K562 (cell line): ENCODE data around the gene ITPA. TPM values are rescaled to one million over a fixed set of nuclear protein-coding genes. Genes with fewer than 3 reads are reported as not detected.

Experiments
- ATAC-seq: fragments of 200-7000 bp; cut with Tn5 transposase; 3 replicates; pipeline ENCODE4 v1.9.1; 2020; ENCODE audit warnings: moderate library complexity
- BruUV-seq: library from RNA; stranded (reverse); fragments of 400-500 nt; replicated peaks from 2 replicates; lab custom pipeline; 2021; lab: Mats Ljungman, UMichigan
- CTCF ChIA-PET: fragments of 300-600 bp; formaldehyde crosslinking; extraction: SDS; loops from one replicate; lab custom pipeline; 2021; ENCODE audit warnings: low intra/inter-chr PET ratio; lab: Yijun Ruan, JAX
- POLR2A ChIA-PET: fragments of 300-600, 350-650 bp; sonication (Branson Sonifier 250); formaldehyde crosslinking; extraction: SDS; loops from one replicate; lab custom pipeline; 2021; ENCODE audit warnings: antibody characterized with exemption, inconsistent platforms; lab: Yijun Ruan, JAX
- DNase-seq, 4 experiments: peaks; one replicate each; pipeline versions ENCODE4 v3.0.0 to v3.0.0-alpha.2; 2011 to 2018; ENCODE audit warnings: low spot score in 3 of 4, mixed read lengths in 3 of 4; ENCODE audit errors: extremely low read depth in 1 of 4
- FAIRE-seq: peaks from 2 replicates; lab custom pipeline; 2011; peaks lifted over from hg19 to GRCh38; lab: Jason Lieb, UNC
- H2AFZ ChIP-seq: 2 replicates; pipeline ENCODE4 v1.6.0; 2011; ENCODE audit warnings: low read depth, low read length, control low read depth, inconsistent platforms
- H3K27ac ChIP-seq: fragments of 200-600 bp; 3 replicates; pipeline ENCODE4 v1.8.0; 2011; ENCODE audit warnings: low read depth, mild to moderate bottlenecking, control low read depth, inconsistent platforms, low read length, moderate library complexity, mixed read lengths; ENCODE audit errors: extremely low read depth
- H3K27me3 ChIP-seq, 2 experiments: fragments of 300-600 bp in 1 of 2; 2 replicates in 1 of 2; 3 replicates in 1 of 2; pipeline versions ENCODE4 v1.6.0 to v1.8.0; 2011; ENCODE audit warnings: inconsistent platforms in 2 of 2, low read length in 2 of 2, mild to moderate bottlenecking in 1 of 2, mixed read lengths in 1 of 2, moderate library complexity in 1 of 2; ENCODE audit not compliant: control insufficient read depth in 2 of 2, insufficient read depth in 2 of 2
- H3K36me3 ChIP-seq: fragments of 300-600 bp; 3 replicates; pipeline ENCODE4 v1.8.0; 2011; ENCODE audit warnings: mild to moderate bottlenecking, low read length, inconsistent platforms; ENCODE audit not compliant: control insufficient read depth, insufficient read depth
- H3K4me1 ChIP-seq, 2 experiments: fragments of 200-600 bp in 1 of 2; replicated peaks in 1 of 2; 2 replicates in 1 of 2; 3 replicates in 1 of 2; pipeline versions ENCODE4 v1.5.1 to v1.8.0; 2011; ENCODE audit warnings: inconsistent platforms in 2 of 2, low read length in 2 of 2, mild to moderate bottlenecking in 1 of 2, mixed read lengths in 1 of 2, moderate library complexity in 1 of 2; ENCODE audit not compliant: control insufficient read depth in 2 of 2, insufficient read depth in 2 of 2
- H3K4me2 ChIP-seq: 2 replicates; pipeline ENCODE4 v1.6.1; 2011; ENCODE audit warnings: low read length, control low read depth, inconsistent platforms, mixed read lengths; ENCODE audit not compliant: insufficient read depth
- H3K4me3 ChIP-seq: fragments of 200-600 bp; sonication (generic), shearing (Covaris generic); 2 replicates; pipeline ENCODE4 v1.5.1; 2016; ENCODE audit warnings: control low read depth, inconsistent platforms
- H3K79me2 ChIP-seq: fragments of 200-600 bp; 3 replicates; pipeline ENCODE4 v1.8.0; 2011; ENCODE audit warnings: low read length, inconsistent platforms; ENCODE audit not compliant: control insufficient read depth, insufficient read depth
- H3K9ac ChIP-seq, 2 experiments: 2 replicates each; pipeline versions ENCODE4 v1.6.0 to v1.6.1; 2011; ENCODE audit warnings: low read depth in 2 of 2, low read length in 2 of 2, control low read depth in 1 of 2, inconsistent platforms in 1 of 2, mild to moderate bottlenecking in 1 of 2, mixed read lengths in 1 of 2; ENCODE audit not compliant: insufficient read depth in 1 of 2
- H3K9me1 ChIP-seq: one replicate; pipeline ENCODE4 v1.6.0; 2011; ENCODE audit warnings: inconsistent platforms, mild to moderate bottlenecking, low read length, moderate library complexity; ENCODE audit not compliant: control insufficient read depth, insufficient read depth
- H3K9me3 ChIP-seq: replicated peaks from 2 replicates; pipeline ENCODE4 v1.5.1; 2011; ENCODE audit warnings: low read depth, low read length, inconsistent platforms; ENCODE audit not compliant: control insufficient read depth, insufficient read depth
- H4K20me1 ChIP-seq: replicated peaks from 2 replicates; pipeline ENCODE4 v1.6.1; 2011; ENCODE audit warnings: low read length, inconsistent platforms, mixed read lengths; ENCODE audit not compliant: control insufficient read depth, insufficient read depth
- BCL6 ChIP-seq: fragments of 250-450 bp; sonication (Bioruptor Pico); IDR thresholded peaks from 2 replicates; pipeline ENCODE4 v1.4.0; 2020
- CAMTA2 ChIP-seq: fragments of 250-450 bp; sonication (Bioruptor Pico); conservative IDR thresholded peaks from 2 replicates; pipeline ENCODE4 v1.5.1; 2022
- CCAR2 ChIP-seq: fragments of 200-400 bp; formaldehyde crosslinking; IDR thresholded peaks from 2 replicates; pipeline ENCODE4 v1.6.1; 2017; ENCODE audit warnings: mild to moderate bottlenecking, low read depth, low read length
- CEBPB ChIP-seq: fragments of 450-650 bp; IDR thresholded peaks from 2 replicates; pipeline ENCODE4 v1.6.1; 2016; ENCODE audit warnings: missing genetic modification characterization, missing compliant biosample characterization
- DIDO1 ChIP-seq: fragments of 450-650 bp; IDR thresholded peaks from 2 replicates; pipeline ENCODE4 v1.6.1; 2016; ENCODE audit warnings: low read depth, missing biosample characterization, missing genetic modification characterization
- ILF3 ChIP-seq: fragments of 450-650 bp; IDR thresholded peaks from 2 replicates; pipeline ENCODE4 v1.6.1; 2018; ENCODE audit warnings: antibody characterized with exemption, mild to moderate bottlenecking, moderate library complexity, borderline replicate concordance
- KLF1 ChIP-seq: fragments of 450-650 bp; IDR thresholded peaks from 2 replicates; pipeline ENCODE4 v1.6.1; 2016; ENCODE audit warnings: missing genetic modification characterization, missing compliant biosample characterization
- LCOR ChIP-seq: sonication (generic); formaldehyde crosslinking; IDR thresholded peaks from 2 replicates; pipeline ENCODE4 v1.8.0; 2022; ENCODE audit warnings: mild to moderate bottlenecking, missing genetic modification reagents
- NCOR1 ChIP-seq: fragments of 450-650 bp; IDR thresholded peaks from 2 replicates; pipeline ENCODE4 v1.6.1; 2016; ENCODE audit warnings: mild to moderate bottlenecking, moderate library complexity
- RBM39 ChIP-seq: fragments of 200-400 bp; formaldehyde crosslinking; optimal IDR thresholded peaks from 2 replicates; pipeline ENCODE3; 2018; ENCODE audit warnings: low read depth, low read length
- SOX6 ChIP-seq: fragments of 450-650 bp; IDR thresholded peaks from 2 replicates; pipeline ENCODE4 v1.6.1; 2014; ENCODE audit warnings: mild to moderate bottlenecking
- XRCC4 ChIP-seq: IDR thresholded peaks from one replicate; pipeline ENCODE4 v1.6.1; 2011; ENCODE audit not compliant: insufficient read depth, insufficient read length; ENCODE audit errors: extremely low read depth
- WGBS: fragments of 100-300 bp; shearing (Covaris generic); methylation state at CpG from one replicate; pipeline ENCODE4 v1.1.6; 2016; ENCODE audit warnings: low coverage, mixed read lengths; ENCODE audit not compliant: insufficient coverage; ENCODE audit errors: missing lambda C conversion rate; 5-methylcytosine and 5-hydroxymethylcytosine counted together
- in situ Hi-C: fragments of 300-500 bp; cut with MboI; formaldehyde crosslinking; loops from 4 replicates; pipeline ENCODE4 v1.15.0; 2018; ENCODE audit warnings: inconsistent platforms, mixed read lengths
- intact Hi-C: fragments of 100-400 bp; cut with micrococcal nuclease; formaldehyde crosslinking; loops from 2 replicates; pipeline ENCODE4 v1.14.2; 2022
- polyA plus RNA-seq, 8 experiments: library from polyadenylated mRNA; depleted of rRNA in 4 of 8; stranded (reverse) in 5 of 8; unstranded in 3 of 8; fragments of >200 nt; fragmentation: Nextera tagmentation in 2 of 8; fragmentation: Illumina TruSeq in 1 of 8; extraction: Ambion mirVana in 2 of 8; extraction: Trizol in 1 of 8; gene quantifications; 2 replicates each; pipeline versions ENCODE4 v1.2.1 to v1.2.3, GENCODE V29; 2011 to 2014; ENCODE audit warnings: inconsistent platforms in 1 of 8, missing spikeins in 1 of 8
- total RNA-seq, 7 experiments: library from RNA; depleted of rRNA in 6 of 7; stranded (reverse); fragments of >200 nt in 6 of 7; fragmentation: Illumina TruSeq in 2 of 7; extraction: Trizol in 2 of 7; gene quantifications; 2 replicates each; pipeline versions ENCODE4 v1.2.1 to v1.2.3, GENCODE V29; 2011 to 2021; ENCODE audit warnings: low replicate concordance in 1 of 7

ITPA gene
- total and polyA plus RNA-seq, 9 of the 15 experiments (the other 6 are each of a cell fraction or from before 2014, with no cell fraction given): 5.0 to 79.7 (median 36.7) TPM

- H3K4me1 ChIP-seq: peaks cover 0 to 26% of the 10 kb centered on the region in 2 experiments; a peak in 2 of 5 replicates
- no peak overlapping the region for H2AFZ ChIP-seq
- no peak overlapping the region for H3K4me2 ChIP-seq
- ATAC-seq (no peak), FAIRE-seq (no peak), DNase-seq (no peak)
- CTCF ChIA-PET: no interaction called here
- H3K27me3 ChIP-seq: peaks cover 8 to 46% of the 10 kb centered on the region in 2 experiments; a peak in 3 of 5 replicates
- H3K36me3 ChIP-seq: no peaks in the 10 kb centered on the region
- POLR2A ChIA-PET: no interaction called here
- WGBS: 22% methylated on average over 5 of the region's 6 CpGs
- no peaks in the 10 kb centered on the region for H3K9me3 ChIP-seq
- intact Hi-C loops (no loop called here), in situ Hi-C loops (no loop called here)
- no peak overlapping the region for H3K4me3 ChIP-seq
- H3K9ac ChIP-seq: no peak overlapping the region
- BruUV-seq: no TSS peak
- H3K79me2 ChIP-seq: no peaks in the 10 kb centered on the region
- H4K20me1 ChIP-seq: no peaks in the 10 kb centered on the region; the same call in 1 of the 2 replicates
- TF ChIP-seq LCOR (CRISPR knock-in tag) (no peak), BCL6 (CRISPR knock-in tag) (no peak), NCOR1 (no peak), XRCC4 (no peak), RBM39 (no peak), SOX6 (no peak), CCAR2 (no peak), CAMTA2 (CRISPR knock-in tag) (no peak), CEBPB (tag) (no peak), ILF3 (no peak), KLF1 (tag) (no peak), DIDO1 (tag) (no peak)
- TF ChIP-seq, all 486 proteins: peak for 0
- H3K9me1 ChIP-seq: no peaks in the 10 kb centered on the region
- H3K27ac ChIP-seq: no peak overlapping the region
These were observed 32.9 kb downstream of the ITPA start for GRCh38 chr20:3242172-3242692.
